Stimulated activated CD8-positive, alpha-beta memory T cell treated with anti-CD3 and anti-CD28 coated beads, Interleukin-15, amount 100 ng/mL, for 24 hours (primary cell): Measurements from ENCODE around the gene ZNF135.

Experiments
- DNase-seq: peaks from one replicate; pipeline ENCODE4 v3.0.0-alpha.2; 2020; ENCODE audit warnings: low read depth

The ZNF135 gene

DNA sequence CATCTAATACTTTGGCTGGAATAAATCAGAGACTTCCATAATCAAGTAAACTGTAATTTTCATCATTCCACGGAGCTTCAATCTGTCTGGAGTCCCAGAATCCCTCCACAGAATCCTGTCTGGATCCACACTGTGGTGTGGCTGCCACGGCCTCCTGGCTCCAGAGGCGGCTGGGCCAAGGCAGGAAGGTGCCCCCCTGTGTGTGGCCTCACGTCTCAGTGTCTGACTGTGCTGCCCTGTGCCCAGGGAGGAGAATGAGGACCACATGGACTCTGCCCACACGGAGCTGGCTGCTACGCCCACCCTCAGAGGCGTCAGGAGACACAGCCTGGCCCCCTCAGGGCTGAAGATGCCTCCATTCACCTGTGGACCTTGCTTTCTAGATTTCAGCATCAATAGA, 12.2 kb upstream of the ZNF135 start:
- no peak for DNase-seq

DNA sequence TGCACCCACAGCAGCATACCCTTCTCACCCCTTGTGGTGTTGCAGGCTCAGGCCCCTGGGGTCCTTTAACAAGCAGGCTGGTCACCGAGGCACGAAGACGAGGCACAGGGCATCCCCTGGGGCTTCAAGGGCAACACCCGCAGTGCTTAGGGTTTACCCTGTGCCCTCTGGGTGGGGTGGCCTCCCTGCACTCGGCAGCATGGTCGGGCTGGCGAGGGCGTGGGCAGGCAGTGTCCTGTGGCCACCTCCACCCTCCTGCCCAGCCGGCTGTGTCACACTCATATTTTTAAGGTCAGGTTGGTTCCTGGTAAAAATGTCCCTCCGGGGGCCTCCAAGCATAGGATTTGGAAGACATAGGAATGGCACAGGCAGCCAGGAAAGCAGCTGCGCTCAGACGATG, 11.4 kb upstream of the ZNF135 start:
- no peak for DNase-seq

GRCh38 chr19:58052256-58052655, 6.8 kb upstream of the ZNF135 start:
- DNase-seq, result no peak

DNA sequence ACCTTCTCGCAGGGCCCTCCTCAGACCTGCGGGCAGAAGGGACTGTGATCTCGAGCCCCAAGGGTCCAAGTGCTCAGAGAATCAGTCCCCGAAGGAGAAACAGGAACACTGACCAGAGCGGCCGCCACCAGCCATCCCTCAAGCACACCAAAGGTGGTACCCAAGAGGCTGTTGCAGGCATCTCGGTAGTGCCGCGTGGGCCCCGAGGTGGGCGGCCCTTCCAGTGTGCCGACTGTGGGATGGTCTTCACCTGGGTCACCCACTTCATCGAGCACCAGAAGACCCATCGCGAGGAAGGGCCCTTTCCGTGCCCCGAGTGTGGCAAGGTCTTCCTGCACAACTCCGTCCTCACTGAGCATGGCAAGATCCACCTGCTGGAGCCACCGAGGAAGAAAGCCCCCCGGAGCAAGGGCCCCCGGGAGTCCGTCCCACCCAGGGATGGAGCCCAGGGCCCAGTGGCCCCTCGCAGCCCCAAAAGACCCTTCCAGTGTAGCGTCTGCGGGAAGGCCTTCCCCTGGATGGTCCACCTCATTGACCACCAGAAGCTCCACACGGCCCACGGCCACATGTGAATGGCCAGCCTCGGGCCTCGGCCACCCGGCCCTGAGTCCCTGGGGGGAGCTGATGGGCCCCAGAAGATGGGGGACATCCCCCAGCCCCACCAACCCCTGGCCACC, 5.5 kb upstream of the ZNF135 start:
- DNase-seq, result no peak

DNA sequence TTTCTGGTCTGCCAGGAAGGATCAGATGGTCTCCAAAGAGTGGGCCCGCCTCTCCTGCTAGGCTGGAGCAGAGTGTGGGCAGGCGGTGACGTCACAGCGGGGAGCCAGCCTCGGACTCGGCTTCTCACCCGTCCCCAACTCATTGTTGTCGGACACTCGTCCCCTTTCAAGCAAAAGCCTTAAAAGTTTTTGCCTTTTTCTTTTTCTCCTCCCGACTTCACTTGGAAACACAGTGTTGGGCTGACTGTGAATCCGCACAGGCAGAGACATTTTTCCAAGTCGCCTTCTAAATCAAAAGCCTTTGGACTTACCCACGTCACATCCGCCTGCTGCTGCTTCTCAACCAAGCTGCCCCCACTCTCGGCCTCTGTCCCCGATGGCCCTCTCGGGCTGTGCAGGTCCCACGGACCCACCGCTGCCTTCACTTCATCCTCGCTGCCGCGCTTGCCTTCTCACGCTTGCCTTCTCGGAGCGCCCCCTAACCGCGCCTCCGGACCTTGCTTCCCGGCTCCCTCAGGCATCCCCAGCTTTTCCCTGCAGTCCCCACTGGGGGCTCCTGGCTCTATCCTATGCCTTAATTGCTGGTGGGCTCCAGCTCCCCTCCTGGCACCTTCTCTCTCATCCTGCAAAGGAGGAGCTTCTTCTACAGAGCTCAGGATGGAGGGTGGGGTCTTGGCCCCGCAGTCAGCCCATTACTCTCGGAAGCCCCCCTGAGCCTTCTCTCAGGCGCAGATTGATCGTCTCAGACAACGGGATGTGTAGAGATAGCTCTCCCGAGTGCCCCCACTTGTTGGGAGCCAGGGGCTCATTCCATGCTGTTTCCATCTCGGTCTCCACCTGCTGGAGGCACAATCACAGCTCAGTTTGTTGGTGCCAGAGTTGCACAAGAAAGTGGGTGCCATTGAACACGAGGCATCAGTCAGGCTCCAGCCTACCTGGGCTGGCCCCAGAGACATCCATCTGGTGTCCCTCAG, 3.9 kb upstream of the ZNF135 start:
- DNase-seq, result no peak

DNA sequence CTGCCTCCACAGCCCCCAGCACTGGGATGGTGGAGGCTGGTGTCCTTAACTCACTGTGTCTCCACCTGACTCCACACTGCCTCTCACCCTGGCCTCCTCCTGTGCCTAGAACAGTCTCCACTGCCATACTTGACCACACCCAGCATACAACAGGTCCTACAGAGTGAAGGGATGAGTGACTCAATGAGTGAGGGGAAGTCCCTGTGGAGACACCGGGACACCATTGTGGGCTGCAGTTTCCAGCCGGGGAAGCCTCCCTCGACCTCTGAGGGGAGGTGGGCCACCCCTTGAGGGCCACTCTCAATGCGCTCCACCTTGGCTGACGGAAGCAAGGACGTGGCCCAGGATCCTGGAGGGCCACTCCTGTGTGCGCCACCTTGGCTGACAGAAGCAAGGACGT, 2.8 kb upstream of the ZNF135 start:
- no peak for DNase-seq

DNA sequence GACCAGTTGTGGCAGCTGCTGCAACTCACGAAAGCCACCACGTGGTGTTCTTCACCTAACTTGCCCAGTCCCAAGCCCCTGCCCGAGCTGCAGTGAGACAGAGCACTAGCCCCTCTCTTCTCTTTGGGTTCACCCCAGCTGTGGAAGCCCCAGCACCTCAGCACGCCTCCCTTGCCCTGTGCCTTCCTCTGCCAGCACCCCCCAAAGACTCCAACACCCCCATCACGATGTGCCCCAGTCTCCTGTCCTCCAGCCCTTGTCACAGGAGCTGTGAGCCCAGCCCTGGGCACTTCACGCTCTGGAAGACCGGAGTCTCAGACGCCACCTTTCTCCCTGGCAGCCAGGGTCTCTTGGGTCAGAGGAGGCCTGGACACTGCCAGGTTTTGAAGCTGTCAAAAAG, 2.2 kb upstream of the ZNF135 start:
- no peak for DNase-seq

GRCh38 chr19:58058467-58058866, 615 bp upstream of the ZNF135 start:
- DNase-seq, result no peak

- no peak for DNase-seq
Observed at GRCh38 chr19:58059671-58060078, 593 bp downstream of the ZNF135 start.

- no peak for DNase-seq
Observed at GRCh38 chr19:58060231-58060630, 1.1 kb downstream of the ZNF135 start.

DNA sequence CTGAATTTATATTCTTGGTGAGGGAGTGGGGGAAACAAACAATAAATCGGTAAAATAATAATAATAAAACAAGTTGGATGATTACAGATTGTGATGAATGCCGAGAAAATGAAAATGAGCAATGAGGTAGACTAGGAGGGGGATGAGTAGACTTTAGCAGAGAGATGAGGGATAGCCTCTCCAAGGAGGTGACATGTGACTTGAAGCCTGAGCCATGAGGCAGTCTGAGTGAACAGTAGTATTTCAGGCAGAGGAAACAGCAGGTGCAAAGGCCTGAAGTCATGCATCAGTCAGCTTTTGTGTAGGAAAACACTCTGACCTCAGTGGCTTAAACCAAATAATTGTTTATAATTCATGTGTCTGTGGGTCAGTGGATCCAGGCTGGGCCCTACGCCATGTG, 4.6 kb downstream of the ZNF135 start:
- no peak for DNase-seq

GRCh38 chr19:58067240-58067912, 8.3 kb downstream of the ZNF135 start:
- no peak for DNase-seq

DNA sequence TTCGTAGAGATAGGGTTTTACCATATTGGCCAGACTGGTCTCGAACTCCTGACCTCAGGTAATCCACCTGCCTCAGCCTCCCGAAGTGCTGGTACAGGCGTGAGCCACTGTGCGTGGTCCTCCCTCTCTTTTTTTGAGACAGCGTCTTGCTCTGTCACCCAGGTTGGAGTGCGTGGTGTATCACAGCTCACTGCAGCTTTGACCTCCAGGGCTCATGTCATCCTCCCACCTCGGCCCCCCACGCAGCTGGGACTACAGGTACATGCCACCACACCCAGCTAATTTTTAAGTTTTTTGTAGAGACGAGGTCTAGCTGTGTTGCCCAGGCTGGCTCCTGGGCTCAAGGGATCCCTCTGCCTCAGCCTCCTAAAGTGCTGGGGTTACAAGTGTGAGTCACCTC, 20.7 kb downstream of the ZNF135 start:
- no peak for DNase-seq

DNA sequence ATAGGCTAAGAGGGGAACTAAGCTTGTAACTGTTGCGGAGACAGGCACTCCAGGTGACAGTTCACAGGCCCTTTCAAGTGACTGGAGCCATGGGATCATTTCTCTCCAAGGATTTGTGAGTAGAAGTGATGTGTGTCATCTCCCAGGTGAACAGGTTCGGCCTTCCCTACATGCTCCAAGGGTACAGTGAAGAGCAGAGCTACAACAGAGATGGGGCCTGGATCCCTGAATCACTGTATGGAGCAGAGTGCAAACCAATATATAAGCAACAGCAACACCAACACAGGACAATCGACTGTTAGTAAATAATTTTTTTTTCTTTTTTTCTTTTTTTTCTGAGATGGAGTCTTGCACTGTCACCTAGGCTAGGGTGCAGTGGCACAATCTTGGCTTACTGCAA, 23.9 kb downstream of the ZNF135 start:
- no peak for DNase-seq

- no peak for DNase-seq
Observed at GRCh38 chr19:58084596-58085347, 25.7 kb downstream of the ZNF135 start.

DNA sequence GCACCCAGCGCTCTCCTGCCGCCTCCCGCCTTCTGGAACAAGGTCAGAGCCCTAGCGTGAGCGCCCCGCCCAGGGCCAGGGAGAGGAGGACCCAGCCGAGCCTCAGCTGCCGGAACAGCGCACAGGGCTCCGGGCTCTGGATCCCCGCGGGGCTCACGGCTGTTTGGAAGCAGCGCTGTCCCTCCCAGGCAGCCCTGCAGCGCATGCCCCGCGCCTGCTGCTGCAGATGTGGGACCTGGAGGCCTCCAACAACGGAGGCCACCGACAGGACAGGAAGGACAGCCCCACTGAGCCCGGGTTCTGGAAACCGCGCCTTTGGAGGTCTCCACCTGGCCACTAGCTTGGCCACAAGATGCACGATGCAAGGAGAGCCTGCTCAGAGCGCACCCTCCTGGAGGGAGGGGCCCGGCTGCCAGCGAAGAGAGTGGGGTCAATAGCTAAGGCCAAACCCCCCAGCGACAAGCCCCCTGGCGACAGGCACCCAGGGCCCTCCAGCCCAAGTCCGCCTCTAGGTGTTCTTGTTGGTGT, 26.3 kb downstream of the ZNF135 start:
- DNase-seq, result no peak

- DNase-seq, result no peak
Observed at GRCh38 chr19:58086825-58087710, 28.0 kb downstream of the ZNF135 start.

- DNase-seq, result no peak
Observed at GRCh38 chr19:58088521-58089052, 29.5 kb downstream of the ZNF135 start.

DNA sequence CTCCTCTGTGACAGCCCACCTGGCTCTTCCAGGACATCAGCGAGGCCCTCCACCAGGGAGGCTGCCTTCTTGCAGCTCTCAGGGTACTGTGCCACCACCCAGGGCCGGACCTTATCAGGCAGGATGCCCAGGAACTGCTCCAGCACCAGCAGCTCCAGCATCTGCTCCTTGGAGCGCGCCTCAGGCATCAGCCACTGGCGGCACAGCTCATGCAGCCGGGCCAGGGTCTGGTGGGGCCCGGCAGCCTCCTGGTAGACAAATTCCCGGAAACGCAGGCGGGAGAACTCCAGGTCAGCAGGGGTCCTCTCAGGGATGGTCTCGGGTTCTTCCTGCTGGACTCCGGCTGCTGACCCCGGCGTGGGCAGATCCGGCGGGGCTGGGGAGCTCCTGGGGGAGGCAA, 30.8 kb downstream of the ZNF135 start:
- DNase-seq, result no peak

DNA sequence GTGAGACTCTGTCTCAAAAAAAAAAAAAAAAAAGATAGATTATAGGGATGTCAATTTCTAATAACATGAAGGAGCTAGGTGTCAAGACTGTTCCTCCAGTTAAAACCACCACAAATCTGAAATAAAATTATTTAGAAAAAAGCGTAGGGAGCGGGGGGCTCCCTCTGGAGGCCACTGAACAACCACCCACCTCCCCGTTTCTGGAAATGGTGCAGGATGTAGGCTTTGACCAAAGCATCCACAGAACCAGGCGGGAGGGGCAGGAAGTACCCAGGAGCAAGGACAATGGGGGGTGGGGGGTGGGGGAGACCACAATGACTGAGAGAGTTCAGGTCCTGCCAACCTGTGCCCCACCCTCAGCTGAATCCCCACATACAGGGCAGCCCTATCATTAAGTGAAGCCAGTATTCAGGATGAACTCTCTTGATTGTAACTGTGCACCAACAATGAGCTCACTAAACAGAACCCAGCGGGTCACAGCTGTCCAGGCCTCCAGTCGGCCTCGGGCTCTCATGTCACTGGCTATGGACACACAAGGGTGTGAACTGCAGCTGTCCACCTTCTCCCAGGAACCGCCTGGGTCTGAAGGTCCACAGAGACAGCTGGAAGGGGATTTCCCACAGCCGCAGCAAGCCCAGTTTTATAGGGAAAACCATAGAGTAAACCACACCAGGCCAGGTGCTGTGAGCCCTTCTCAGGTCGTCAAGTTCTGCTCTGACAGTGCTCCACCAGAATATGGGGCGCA, 32.3 kb downstream of the ZNF135 start:
- no peak for DNase-seq
